Measurements from ENCODE around the gene GAL3ST2. TPM values are rescaled to one million over a fixed set of nuclear protein-coding genes. Genes with fewer than 3 reads are reported as not detected.

Gene GAL3ST2
- total RNA-seq, 4 donors from 2014 or later = 50.8 to 364 (median 76.0) TPM

DNA sequence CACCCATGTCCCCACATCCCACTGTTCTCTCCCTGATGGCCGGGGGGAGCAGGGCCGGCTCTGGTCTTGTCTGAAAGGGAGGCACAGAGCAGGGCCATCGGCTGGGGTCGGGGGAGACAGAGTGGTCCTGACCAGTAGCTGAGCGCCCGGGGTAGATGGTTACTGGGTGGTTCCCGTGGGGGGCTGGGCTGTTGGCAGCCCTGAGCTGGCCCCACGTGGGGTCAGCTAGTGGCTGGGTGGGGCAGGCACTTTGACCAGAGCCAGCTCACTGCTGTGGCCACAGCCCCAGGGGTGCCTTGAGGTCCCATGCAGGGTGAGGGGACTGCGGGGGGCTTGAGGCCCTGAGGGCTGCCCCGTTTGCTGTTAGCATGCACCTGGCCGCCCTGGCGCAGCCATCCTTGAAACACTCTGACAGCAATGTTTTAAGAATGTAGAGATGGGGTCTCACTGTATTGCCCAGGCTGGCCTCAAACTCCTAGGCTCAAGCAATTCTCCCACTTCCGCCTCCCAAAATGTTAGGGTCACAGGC lies 20.1 kb downstream of the GAL3ST2 start:
- H3K4me3 ChIP-seq = peak overlapping the region in 2 of 4 donors; percentile 6 to 13
- H3K27ac ChIP-seq = peak overlapping the region; percentile 82 to 87 (median 84)
- 61 to 75% methylated on average over 4 to 13 of the region's 13 CpGs for WGBS, 2 donors (ENCODE audit: low coverage in 1 of 2)
- TF ChIP-seq, protein P1, sequence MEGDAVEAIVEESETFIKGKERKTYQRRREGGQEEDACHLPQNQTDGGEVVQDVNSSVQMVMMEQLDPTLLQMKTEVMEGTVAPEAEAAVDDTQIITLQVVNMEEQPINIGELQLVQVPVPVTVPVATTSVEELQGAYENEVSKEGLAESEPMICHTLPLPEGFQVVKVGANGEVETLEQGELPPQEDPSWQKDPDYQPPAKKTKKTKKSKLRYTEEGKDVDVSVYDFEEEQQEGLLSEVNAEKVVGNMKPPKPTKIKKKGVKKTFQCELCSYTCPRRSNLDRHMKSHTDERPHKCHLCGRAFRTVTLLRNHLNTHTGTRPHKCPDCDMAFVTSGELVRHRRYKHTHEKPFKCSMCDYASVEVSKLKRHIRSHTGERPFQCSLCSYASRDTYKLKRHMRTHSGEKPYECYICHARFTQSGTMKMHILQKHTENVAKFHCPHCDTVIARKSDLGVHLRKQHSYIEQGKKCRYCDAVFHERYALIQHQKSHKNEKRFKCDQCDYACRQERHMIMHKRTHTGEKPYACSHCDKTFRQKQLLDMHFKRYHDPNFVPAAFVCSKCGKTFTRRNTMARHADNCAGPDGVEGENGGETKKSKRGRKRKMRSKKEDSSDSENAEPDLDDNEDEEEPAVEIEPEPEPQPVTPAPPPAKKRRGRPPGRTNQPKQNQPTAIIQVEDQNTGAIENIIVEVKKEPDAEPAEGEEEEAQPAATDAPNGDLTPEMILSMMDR (IDR thresholded peaks at IDR 0.05) = no peak
- TF ChIP-seq POLR2AphosphoS5 (IDR thresholded peaks at IDR 0.05) = no peak
- no peak for TF ChIP-seq EP300 (IDR thresholded peaks at IDR 0.05; ENCODE audit: low read depth)
- TF ChIP-seq POLR2A (IDR thresholded peaks at IDR 0.05) = no peak
- no peaks in the 10 kb centered on the region for H3K9me3 ChIP-seq
- in situ Hi-C loops (cut with MboI; ENCODE audit: low pct_ligation_motif_present in 1 of 4, low pct_unique_long_range_greater_than_20kb in 1 of 4, low sequenced_read_pairs in 3 of 4) (no loop called here), intact Hi-C loops (cut with DNase I; ENCODE audit: low total_unique reads) (no loop called here)
- DNase-seq = peak; percentile 67
- H3K4me1 ChIP-seq = peaks cover 15 to 53% (median 47%) of the 10 kb centered on the region in 4 donors
- no peaks in the 10 kb centered on the region for H3K27me3 ChIP-seq
- H3K36me3 ChIP-seq = no peaks in the 10 kb centered on the region

DNA sequence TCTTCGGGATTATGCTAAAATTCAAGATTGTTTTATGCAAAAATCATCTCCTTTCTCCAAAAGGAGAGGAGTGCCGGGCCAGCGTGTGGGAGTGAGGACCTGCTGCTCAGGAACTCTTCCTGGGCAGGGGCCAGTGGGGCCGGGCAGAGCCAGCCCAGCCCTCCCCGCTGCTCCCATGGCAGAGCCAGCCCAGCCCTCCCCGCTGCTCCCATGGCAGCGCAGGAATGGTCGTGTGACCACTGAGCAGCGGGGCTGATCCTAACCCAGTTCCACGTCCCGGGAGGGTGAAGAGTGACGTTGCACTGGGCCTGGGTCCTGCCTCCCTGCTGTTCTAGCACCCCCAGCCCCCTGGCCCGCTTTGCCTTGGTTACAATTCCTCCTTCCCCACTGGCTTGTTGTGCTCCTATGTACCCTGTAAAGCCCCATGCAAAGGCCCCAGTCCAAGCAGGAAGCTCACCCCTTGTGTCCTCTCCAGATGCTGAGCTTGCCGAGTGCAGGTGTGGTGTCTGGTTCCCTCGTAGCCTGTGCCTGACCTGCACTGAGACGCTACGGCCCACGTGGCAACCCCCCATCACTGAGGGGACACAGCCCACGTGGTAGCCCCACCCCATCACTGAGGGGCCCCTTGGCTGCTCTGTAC lies 20.9 kb downstream of the GAL3ST2 start:
- H3K4me3 ChIP-seq = peak overlapping the region in 2 of 4 donors; percentile 6 to 13
- peak; percentile 57 for DNase-seq
- intact Hi-C loops (cut with DNase I; ENCODE audit: low total_unique reads) = no loop called here
- peaks cover under 1% of the 10 kb centered on the region for H3K27me3 ChIP-seq
- 62 to 65% methylated on average over 2 to 19 of the region's 19 CpGs for WGBS, 2 donors (ENCODE audit: low coverage in 1 of 2)
- peaks cover 15 to 55% (median 45%) of the 10 kb centered on the region in 4 donors for H3K4me1 ChIP-seq
- in situ Hi-C loops (cut with MboI; ENCODE audit: low pct_ligation_motif_present in 1 of 4, low pct_unique_long_range_greater_than_20kb in 1 of 4, low sequenced_read_pairs in 3 of 4) = no loop called here
- H3K27ac ChIP-seq = peak overlapping the region; percentile 82 to 87 (median 84)
- H3K36me3 ChIP-seq = no peaks in the 10 kb centered on the region
- TF ChIP-seq EP300 (IDR thresholded peaks at IDR 0.05; ENCODE audit: low read depth) (no peak), POLR2AphosphoS5 (IDR thresholded peaks at IDR 0.05) (peak in 1 of 3 donors; percentile 9)
- no peaks in the 10 kb centered on the region for H3K9me3 ChIP-seq

DNA sequence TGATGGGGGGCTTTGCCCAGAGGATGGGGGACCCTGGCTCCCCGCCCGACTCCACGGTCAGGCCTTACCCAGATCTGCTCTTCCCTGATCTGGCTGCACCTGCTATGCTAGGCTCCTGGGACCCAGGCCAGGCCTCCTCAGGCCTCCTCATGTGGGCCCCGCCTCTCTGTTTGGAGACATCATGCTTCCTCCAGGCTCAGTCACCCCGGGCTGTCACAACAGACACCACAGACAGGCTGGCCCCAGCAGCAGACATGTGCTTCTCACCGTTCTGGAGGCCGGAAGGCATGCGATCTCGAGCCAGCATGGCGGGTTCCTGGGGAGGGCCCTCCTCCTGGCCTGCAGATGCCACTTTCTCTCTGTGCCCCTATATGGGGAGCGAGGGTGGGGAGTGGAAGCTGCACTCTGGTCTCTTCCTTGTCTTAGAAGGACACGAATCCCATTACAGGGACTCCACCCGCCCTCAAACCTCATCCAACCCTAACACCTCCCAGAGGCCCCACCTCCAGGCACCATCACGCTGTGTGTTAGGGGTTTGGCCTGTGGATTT lies 21.5 kb downstream of the GAL3ST2 start:
- intact Hi-C loops (cut with DNase I; ENCODE audit: low total_unique reads) (no loop called here), in situ Hi-C loops (cut with MboI; ENCODE audit: low pct_ligation_motif_present in 1 of 4, low pct_unique_long_range_greater_than_20kb in 1 of 4, low sequenced_read_pairs in 3 of 4) (no loop called here)
- WGBS, 2 donors (ENCODE audit: low coverage in 1 of 2) = 69% methylated on average over 10 of the region's 14 CpGs; no CpG with 5 or more reads in 1 of the 2 donors
- no peaks in the 10 kb centered on the region for H3K9me3 ChIP-seq
- TF ChIP-seq POLR2AphosphoS5 (IDR thresholded peaks at IDR 0.05) = no peak
- no peak for TF ChIP-seq EP300 (IDR thresholded peaks at IDR 0.05; ENCODE audit: low read depth)
- TF ChIP-seq, protein P1 (IDR thresholded peaks at IDR 0.05) = no peak
- TF ChIP-seq POLR2A (IDR thresholded peaks at IDR 0.05) = no peak
- peak; percentile 60 for DNase-seq
- H3K4me1 ChIP-seq = peaks cover 17 to 55% (median 46%) of the 10 kb centered on the region in 4 donors
- no peaks in the 10 kb centered on the region for H3K36me3 ChIP-seq
- peaks cover 6% of the 10 kb centered on the region for H3K27me3 ChIP-seq
- H3K4me3 ChIP-seq = peak overlapping the region in 1 of 4 donors; percentile 6
- H3K27ac ChIP-seq = peak overlapping the region; percentile 82 to 87 (median 84)

DNA sequence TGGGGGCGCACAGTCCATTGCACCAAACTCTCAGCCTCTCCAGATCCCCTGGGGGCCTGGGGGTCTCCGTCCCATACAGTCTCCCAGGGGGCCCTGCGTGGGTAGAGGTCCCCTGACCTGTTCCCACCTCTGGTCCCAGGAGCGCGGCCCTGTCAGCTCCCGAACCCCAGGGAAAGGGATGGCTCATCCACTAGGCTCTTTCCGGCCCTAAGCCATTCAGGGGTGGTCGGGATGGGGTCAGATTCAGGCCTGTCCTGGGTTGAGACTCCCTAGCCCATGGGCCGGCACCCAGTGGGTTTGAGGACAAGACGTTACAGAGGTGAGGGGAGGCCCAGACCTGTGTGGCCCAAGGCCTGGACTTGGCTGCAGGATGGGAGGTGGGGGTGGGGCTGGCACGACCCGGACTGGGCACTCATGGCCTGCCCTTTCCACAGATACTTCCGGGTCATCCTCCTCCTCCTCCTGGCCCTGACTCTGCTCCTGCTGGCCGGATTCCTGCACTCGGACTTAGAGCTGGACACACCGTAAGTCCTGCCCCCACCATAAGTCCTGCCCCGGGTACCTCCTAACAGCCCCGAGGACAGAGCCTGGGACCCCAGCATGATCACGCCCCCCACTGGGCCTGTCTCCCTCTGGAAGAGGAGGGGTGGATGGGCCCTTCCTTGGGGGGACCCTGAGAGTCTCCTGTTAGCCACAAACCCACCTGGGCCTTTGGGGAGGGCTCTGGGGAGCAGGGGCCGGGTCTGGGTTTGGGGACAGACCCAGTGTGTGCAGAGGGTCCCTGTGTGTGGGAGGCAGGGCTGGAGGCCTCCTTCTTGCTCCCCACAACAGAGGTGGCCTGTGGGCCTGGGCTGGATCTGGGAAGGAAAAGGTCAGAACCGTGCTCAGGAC lies 22.3 kb downstream of the GAL3ST2 start:
- H3K4me3 ChIP-seq = no peak overlapping the region
- no peaks in the 10 kb centered on the region for H3K36me3 ChIP-seq
- no peaks in the 10 kb centered on the region for H3K9me3 ChIP-seq
- H3K4me1 ChIP-seq = peaks cover 19 to 56% (median 49%) of the 10 kb centered on the region in 4 donors
- H3K27ac ChIP-seq = peak overlapping the region in 3 of 4 donors; percentile 82 to 87 (median 85)
- peaks cover 14% of the 10 kb centered on the region for H3K27me3 ChIP-seq
- 81% methylated on average over 15 of the region's 21 CpGs; no CpG with 5 or more reads in 1 of the 2 donors for WGBS, 2 donors (ENCODE audit: low coverage in 1 of 2)
- intact Hi-C loops (cut with DNase I; ENCODE audit: low total_unique reads) (loop anchor here (1.0 kb wide), 1 partner anchor 13 kb away; no protein-coding TSS in a partner anchor), in situ Hi-C loops (cut with MboI; ENCODE audit: low pct_ligation_motif_present in 1 of 4, low pct_unique_long_range_greater_than_20kb in 1 of 4, low sequenced_read_pairs in 3 of 4) (no loop called here)
- TF ChIP-seq, protein P1 (IDR thresholded peaks at IDR 0.05) = no peak
- TF ChIP-seq EP300 (IDR thresholded peaks at IDR 0.05; ENCODE audit: low read depth) (no peak), POLR2AphosphoS5 (IDR thresholded peaks at IDR 0.05) (no peak), POLR2A (IDR thresholded peaks at IDR 0.05) (no peak)
- peak; percentile 9 for DNase-seq
